Measurements from ENCODE around the gene SPACA7. TPM values are rescaled to one million over a fixed set of nuclear protein-coding genes. Genes with fewer than 3 reads are reported as not detected.

The SPACA7 gene
- total and polyA plus RNA-seq, 2 of the 13 experiments (the other 11 are each of a cell fraction or from before 2014, with no cell fraction given): not detected

DNA sequence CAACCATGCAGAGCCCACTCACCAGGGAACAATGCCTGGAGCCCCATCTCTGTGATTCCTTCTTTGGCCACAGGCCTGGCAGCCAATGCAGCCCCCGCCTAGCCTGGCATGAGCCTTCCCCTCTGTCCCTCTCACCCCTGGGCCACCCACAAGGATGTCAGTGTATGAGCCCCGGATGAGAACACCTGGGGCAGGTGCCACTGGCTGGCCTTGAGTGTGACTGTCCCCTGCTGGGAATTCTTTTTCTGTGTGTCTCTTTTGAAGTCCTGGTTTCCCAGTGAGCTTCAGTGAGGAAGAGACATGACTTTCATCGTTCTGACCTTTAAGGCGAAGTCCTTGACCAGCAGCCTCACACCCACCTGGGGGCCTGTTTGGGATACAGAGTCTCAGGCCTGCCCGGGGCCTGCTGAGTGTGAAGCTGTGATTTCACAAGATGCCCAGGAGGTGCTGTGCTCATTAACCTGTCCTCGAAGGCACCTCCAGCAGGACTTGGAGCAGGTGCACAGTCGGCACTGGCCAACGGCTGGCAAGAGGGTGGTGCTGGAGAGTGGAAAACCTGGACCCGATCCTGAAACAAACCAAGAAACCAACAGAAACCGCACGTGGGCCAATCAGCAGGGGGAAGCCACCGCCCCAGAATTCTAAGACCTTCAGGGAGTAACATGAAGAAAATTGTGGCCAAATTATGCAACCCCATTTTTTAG is 27.4 kb upstream of the SPACA7 start:
- Histone ChIP-seq H2AFZ (ENCODE audit: low read length) (no peak overlapping the region), H3K79me2 (ENCODE audit: insufficient read depth, low read length) (no peaks in the 10 kb centered on the region), H3K27me3 (ENCODE audit: control insufficient read depth in 1 of 2, insufficient read depth in 2 of 2, low read length in 2 of 2) (peaks cover 10 to 76% of the 10 kb centered on the region in 2 experiments), H3K9ac (ENCODE audit: insufficient read depth, low read depth, low read length) (no peak overlapping the region), H3K36me3 (replicated peaks in 1 of 2; ENCODE audit: control insufficient read depth in 1 of 2, insufficient read depth in 2 of 2, low read length in 2 of 2) (no peaks in the 10 kb centered on the region), H3K4me1 (ENCODE audit: insufficient read depth, low read length) (peaks cover 9% of the 10 kb centered on the region; the same call in 1 of the 2 replicates), H3K4me2 (ENCODE audit: low read depth, low read length) (no peak overlapping the region), H4K20me1 (ENCODE audit: insufficient read depth, low read length) (no peaks in the 10 kb centered on the region), H3K27ac (ENCODE audit: extremely low read length, insufficient read depth, low read length) (no peak overlapping the region), H3K9me3 (ENCODE audit: low read length) (no peaks in the 10 kb centered on the region), H3K4me3 (replicated peaks in 1 of 3; ENCODE audit: insufficient read depth in 1 of 3, low read depth in 2 of 3, low read length in 3 of 3) (no peak overlapping the region)
- BruUV-seq (replicated peaks): no TSS peak
- ChIA-PET POLR2A (no interaction called here), CTCF (ENCODE audit: low intra/inter-chr PET ratio, low total read pairs) (no interaction called here)
- ATAC-seq (no peak), DNase-seq (ENCODE audit: low spot score) (no peak), FAIRE-seq (no peak)
- WGBS (ENCODE audit: low lambda C conversion rate): 6% methylated on average over 6 of the region's 12 CpGs
- intact Hi-C loops (cut with micrococcal nuclease; ENCODE audit: unreplicated experiment) (no loop called here), in situ Hi-C loops (cut with HindIII; ENCODE audit: extremely low pct_ligation_motif_present, low pct_unique_long_range_greater_than_20kb) (no loop called here)
- TF ChIP-seq MBD4 (IDR thresholded peaks at IDR 0.05; ENCODE audit: borderline replicate concordance, low read length) (no peak), ZMAT3 (CRISPR knock-in tag; conservative IDR thresholded peaks at IDR 0.05) (no peak), U2AF1 (optimal IDR thresholded peaks at IDR 0.05; ENCODE audit: low read depth, low read length) (no peak), ZMYM2 (CRISPR knock-in tag; IDR thresholded peaks at IDR 0.05) (no peak), AGO2 (optimal IDR thresholded peaks at IDR 0.05; ENCODE audit: low read depth, low read length) (no peak), NPAS2 (CRISPR knock-in tag; IDR thresholded peaks at IDR 0.05; ENCODE audit: borderline replicate concordance) (no peak), KAT7 (CRISPR knock-in tag; IDR thresholded peaks at IDR 0.05; ENCODE audit: borderline replicate concordance) (no peak), KLF6 (CRISPR knock-in tag; IDR thresholded peaks at IDR 0.05) (no peak), TBP (CRISPR knock-in tag; IDR thresholded peaks at IDR 0.05) (no peak), RAD21 (CRISPR knock-in tag; IDR thresholded peaks at IDR 0.05) (no peak)
- TF ChIP-seq, protein P1, sequence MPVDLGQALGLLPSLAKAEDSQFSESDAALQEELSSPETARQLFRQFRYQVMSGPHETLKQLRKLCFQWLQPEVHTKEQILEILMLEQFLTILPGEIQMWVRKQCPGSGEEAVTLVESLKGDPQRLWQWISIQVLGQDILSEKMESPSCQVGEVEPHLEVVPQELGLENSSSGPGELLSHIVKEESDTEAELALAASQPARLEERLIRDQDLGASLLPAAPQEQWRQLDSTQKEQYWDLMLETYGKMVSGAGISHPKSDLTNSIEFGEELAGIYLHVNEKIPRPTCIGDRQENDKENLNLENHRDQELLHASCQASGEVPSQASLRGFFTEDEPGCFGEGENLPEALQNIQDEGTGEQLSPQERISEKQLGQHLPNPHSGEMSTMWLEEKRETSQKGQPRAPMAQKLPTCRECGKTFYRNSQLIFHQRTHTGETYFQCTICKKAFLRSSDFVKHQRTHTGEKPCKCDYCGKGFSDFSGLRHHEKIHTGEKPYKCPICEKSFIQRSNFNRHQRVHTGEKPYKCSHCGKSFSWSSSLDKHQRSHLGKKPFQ (CRISPR knock-in tag; IDR thresholded peaks at IDR 0.05; ENCODE audit: insufficient replicate concordance): no peak
- TF ChIP-seq, protein P2, sequence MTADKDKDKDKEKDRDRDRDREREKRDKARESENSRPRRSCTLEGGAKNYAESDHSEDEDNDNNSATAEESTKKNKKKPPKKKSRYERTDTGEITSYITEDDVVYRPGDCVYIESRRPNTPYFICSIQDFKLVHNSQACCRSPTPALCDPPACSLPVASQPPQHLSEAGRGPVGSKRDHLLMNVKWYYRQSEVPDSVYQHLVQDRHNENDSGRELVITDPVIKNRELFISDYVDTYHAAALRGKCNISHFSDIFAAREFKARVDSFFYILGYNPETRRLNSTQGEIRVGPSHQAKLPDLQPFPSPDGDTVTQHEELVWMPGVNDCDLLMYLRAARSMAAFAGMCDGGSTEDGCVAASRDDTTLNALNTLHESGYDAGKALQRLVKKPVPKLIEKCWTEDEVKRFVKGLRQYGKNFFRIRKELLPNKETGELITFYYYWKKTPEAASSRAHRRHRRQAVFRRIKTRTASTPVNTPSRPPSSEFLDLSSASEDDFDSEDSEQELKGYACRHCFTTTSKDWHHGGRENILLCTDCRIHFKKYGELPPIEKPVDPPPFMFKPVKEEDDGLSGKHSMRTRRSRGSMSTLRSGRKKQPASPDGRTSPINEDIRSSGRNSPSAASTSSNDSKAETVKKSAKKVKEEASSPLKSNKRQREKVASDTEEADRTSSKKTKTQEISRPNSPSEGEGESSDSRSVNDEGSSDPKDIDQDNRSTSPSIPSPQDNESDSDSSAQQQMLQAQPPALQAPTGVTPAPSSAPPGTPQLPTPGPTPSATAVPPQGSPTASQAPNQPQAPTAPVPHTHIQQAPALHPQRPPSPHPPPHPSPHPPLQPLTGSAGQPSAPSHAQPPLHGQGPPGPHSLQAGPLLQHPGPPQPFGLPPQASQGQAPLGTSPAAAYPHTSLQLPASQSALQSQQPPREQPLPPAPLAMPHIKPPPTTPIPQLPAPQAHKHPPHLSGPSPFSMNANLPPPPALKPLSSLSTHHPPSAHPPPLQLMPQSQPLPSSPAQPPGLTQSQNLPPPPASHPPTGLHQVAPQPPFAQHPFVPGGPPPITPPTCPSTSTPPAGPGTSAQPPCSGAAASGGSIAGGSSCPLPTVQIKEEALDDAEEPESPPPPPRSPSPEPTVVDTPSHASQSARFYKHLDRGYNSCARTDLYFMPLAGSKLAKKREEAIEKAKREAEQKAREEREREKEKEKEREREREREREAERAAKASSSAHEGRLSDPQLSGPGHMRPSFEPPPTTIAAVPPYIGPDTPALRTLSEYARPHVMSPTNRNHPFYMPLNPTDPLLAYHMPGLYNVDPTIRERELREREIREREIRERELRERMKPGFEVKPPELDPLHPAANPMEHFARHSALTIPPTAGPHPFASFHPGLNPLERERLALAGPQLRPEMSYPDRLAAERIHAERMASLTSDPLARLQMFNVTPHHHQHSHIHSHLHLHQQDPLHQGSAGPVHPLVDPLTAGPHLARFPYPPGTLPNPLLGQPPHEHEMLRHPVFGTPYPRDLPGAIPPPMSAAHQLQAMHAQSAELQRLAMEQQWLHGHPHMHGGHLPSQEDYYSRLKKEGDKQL (CRISPR knock-in tag; IDR thresholded peaks at IDR 0.05; ENCODE audit: low read depth): no peak
- TF ChIP-seq, protein P3, sequence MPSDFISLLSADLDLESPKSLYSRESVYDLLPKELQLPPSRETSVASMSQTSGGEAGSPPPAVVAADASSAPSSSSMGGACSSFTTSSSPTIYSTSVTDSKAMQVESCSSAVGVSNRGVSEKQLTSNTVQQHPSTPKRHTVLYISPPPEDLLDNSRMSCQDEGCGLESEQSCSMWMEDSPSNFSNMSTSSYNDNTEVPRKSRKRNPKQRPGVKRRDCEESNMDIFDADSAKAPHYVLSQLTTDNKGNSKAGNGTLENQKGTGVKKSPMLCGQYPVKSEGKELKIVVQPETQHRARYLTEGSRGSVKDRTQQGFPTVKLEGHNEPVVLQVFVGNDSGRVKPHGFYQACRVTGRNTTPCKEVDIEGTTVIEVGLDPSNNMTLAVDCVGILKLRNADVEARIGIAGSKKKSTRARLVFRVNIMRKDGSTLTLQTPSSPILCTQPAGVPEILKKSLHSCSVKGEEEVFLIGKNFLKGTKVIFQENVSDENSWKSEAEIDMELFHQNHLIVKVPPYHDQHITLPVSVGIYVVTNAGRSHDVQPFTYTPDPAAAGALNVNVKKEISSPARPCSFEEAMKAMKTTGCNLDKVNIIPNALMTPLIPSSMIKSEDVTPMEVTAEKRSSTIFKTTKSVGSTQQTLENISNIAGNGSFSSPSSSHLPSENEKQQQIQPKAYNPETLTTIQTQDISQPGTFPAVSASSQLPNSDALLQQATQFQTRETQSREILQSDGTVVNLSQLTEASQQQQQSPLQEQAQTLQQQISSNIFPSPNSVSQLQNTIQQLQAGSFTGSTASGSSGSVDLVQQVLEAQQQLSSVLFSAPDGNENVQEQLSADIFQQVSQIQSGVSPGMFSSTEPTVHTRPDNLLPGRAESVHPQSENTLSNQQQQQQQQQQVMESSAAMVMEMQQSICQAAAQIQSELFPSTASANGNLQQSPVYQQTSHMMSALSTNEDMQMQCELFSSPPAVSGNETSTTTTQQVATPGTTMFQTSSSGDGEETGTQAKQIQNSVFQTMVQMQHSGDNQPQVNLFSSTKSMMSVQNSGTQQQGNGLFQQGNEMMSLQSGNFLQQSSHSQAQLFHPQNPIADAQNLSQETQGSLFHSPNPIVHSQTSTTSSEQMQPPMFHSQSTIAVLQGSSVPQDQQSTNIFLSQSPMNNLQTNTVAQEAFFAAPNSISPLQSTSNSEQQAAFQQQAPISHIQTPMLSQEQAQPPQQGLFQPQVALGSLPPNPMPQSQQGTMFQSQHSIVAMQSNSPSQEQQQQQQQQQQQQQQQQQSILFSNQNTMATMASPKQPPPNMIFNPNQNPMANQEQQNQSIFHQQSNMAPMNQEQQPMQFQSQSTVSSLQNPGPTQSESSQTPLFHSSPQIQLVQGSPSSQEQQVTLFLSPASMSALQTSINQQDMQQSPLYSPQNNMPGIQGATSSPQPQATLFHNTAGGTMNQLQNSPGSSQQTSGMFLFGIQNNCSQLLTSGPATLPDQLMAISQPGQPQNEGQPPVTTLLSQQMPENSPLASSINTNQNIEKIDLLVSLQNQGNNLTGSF (CRISPR knock-in tag; IDR thresholded peaks at IDR 0.05): no peak

All from HepG2 (cell line).